Adrenal gland (tissue), 5 donors: ENCODE measurements around the gene METRNL.
"Not testable (repeated sequence)": the region's sequence is repeated elsewhere in the genome, so short reads cannot be mapped to it uniquely, and the experiment has no call there.

Experiments used
- POLR2A ChIP-seq, 2 donors: fragments of 450-650 bp; IDR thresholded peaks; one replicate each; pipeline ENCODE4 v1.6.1; 2017; ENCODE audit warnings: antibody characterized with exemption in 2 of 2, mild to moderate bottlenecking in 2 of 2, moderate library complexity in 1 of 2
- TF ChIP-seq, protein P1 (sequence below), 6 experiments: fragments of 450-650 bp in 4 of 6; fragments of 200-600 bp in 2 of 6; sonication (generic) in 1 of 6; IDR thresholded peaks; 1 replicate in 5 of 6; 2 replicates in 1 of 6; pipeline versions ENCODE4 v1.5.1 to v1.8.0; 2016 to 2021; ENCODE audit warnings: antibody characterized with exemption in 6 of 6, mild to moderate bottlenecking in 2 of 6, moderate library complexity in 1 of 6
- donor health status: DM: no; HTN: no; CAD: no.

DNA sequence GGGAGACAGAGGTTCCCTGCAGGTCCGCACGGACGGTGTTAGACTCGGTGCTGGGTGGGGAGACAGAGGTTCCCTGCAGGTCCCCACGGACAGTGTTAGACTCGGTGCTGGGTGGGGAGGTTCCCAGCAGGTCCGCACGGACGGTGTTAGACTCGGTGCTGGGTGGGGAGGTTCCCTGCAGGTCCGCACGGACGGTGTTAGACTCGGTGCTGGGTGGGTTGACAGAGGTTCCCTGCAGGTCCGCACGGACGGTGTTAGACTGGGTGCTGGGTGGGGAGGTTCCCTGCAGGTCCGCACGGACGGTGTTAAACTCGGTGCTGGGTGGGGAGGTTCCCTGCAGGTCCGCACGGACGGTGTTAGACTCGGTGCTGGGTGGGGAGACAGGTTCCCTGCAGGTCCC, 24.2 kb upstream of the METRNL start:
- TF ChIP-seq, protein P1, sequence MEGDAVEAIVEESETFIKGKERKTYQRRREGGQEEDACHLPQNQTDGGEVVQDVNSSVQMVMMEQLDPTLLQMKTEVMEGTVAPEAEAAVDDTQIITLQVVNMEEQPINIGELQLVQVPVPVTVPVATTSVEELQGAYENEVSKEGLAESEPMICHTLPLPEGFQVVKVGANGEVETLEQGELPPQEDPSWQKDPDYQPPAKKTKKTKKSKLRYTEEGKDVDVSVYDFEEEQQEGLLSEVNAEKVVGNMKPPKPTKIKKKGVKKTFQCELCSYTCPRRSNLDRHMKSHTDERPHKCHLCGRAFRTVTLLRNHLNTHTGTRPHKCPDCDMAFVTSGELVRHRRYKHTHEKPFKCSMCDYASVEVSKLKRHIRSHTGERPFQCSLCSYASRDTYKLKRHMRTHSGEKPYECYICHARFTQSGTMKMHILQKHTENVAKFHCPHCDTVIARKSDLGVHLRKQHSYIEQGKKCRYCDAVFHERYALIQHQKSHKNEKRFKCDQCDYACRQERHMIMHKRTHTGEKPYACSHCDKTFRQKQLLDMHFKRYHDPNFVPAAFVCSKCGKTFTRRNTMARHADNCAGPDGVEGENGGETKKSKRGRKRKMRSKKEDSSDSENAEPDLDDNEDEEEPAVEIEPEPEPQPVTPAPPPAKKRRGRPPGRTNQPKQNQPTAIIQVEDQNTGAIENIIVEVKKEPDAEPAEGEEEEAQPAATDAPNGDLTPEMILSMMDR (IDR thresholded peaks at IDR 0.05) = not testable (repeated sequence)
- TF ChIP-seq POLR2A (IDR thresholded peaks at IDR 0.05) = not testable (repeated sequence)
